ENCODE measurements around the gene HMOX1. TPM values are rescaled to one million over a fixed set of nuclear protein-coding genes. Genes with fewer than 3 reads are reported as not detected.
A peak's percentile ranks its signal among the peaks of the same experiment; 100 is the strongest.

The HMOX1 gene
- total and polyA plus RNA-seq, 2 of the 8 experiments (the other 6 are each of a cell fraction or from before 2014, with no cell fraction given): 25.0 to 41.6 TPM

DNA sequence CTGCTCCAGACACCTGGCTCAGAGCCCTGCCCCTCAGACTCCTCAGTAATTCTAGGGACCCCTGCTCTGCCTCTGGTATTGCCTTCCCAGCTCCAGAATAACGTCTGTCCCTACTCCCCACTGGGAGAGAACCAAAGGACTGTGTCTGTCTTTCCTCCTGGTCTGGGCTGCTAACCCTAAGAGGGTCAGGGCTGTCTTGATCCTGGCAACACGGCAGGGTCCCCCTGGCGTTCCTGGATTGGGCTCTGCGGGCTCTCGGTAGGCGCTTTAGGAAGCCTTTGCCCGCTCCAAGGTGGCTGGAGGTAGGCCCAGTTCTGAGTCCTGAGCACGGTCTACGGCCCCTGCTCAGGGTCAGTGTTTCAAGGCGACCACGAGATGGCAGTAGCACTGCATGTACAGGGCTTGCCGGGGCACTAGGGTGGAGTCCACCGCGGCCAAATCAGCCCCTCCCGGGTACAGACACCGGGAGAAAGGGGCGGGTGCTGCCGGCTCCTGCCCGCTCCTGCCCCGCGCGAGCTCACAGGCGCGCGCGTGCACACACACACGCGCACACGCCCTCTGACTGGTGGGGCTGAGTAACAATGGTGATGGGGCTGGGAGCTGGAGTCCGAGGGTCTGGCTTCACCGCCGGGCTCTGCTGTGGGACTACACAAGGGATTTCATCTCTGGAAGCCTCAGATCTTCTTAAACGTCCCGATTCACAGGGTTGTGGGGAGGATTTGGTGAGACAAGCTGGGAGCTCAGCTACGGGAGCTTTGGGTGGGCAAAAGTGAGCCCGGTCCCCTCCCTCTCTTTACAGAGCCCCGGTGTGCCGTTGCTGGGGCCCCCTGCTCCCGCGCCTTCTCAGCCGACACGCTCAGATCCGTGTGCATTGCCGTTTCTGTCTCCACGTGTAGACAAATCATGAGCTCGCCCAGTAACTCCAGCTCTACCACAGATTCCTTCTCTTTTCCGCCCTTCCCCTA lies 30.1 kb upstream of the HMOX1 start (continued):
- TF ChIP-seq TAF1 (IDR thresholded peaks at IDR 0.05; ENCODE audit: low read depth, low read length): 0 out of 2 replicates have a peak, but pooled peaks have one; percentile 31
